GM21786 (cell line): ENCODE data around the gene VKORC1.

Source experiments
- ATAC-seq: cut with Tn5 transposase; IDR thresholded peaks from one replicate; pipeline ENCODE4 v1.9.1; 2021; ENCODE audit not compliant: unreplicated experiment

Gene VKORC1

DNA sequence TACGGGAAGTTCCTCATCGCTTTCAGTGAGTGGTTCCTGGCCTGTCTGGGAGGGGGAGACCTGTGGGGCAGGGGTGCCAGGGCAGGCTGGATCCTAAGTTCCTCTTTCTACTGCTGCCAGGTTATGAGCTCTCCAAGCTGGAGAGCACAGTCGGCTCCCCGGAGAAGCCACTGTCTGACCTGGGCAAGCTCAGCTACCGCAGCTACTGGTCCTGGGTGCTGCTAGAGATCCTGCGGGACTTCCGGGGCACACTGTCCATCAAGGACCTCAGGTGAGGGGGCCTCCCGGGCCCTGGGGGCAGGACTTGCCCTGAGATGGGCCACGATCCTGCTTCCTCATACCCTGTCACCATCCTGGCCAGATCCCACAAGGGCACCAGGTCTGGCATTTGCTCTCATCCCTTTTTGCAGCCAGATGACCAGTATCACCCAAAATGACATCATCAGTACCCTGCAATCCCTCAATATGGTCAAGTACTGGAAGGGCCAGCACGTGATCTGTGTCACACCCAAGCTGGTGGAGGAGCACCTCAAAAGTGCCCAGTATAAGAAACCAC, 35.8 kb upstream of the VKORC1 start:
- no peak for ATAC-seq

DNA sequence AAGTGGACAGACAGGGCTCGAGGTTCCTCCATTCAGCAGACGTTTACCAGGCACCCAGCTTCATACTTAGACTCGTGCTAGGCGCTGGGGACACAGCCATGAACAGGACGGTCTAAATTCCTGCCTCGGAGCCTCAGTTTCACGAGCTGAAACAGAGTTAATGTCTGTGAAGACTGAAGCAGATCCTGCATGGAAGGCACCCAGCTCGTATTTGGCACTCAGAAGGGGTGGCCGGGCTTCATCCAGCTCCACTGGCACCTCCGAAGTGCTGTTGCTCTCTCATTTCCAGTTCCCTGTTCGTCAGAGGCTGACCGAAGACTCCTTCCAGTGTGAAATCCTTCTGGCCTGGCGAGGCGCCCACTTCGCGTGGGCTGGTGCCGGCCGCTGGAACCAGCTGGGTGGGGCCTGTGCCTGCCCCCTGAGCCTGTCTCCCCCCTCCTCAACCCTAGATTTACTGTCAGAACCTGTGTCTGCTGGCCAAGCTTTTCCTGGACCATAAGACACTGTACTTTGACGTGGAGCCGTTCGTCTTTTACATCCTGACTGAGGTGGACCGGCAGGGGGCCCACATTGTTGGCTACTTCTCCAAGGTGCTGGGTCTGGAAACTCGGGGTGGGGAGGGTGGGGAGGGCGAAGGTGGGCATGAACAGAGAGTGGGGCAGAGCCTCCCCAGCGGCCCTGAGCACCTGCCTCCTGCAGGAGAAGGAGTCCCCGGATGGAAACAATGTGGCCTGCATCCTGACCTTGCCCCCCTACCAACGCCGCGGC, 35.2 kb upstream of the VKORC1 start:
- no peak for ATAC-seq

DNA sequence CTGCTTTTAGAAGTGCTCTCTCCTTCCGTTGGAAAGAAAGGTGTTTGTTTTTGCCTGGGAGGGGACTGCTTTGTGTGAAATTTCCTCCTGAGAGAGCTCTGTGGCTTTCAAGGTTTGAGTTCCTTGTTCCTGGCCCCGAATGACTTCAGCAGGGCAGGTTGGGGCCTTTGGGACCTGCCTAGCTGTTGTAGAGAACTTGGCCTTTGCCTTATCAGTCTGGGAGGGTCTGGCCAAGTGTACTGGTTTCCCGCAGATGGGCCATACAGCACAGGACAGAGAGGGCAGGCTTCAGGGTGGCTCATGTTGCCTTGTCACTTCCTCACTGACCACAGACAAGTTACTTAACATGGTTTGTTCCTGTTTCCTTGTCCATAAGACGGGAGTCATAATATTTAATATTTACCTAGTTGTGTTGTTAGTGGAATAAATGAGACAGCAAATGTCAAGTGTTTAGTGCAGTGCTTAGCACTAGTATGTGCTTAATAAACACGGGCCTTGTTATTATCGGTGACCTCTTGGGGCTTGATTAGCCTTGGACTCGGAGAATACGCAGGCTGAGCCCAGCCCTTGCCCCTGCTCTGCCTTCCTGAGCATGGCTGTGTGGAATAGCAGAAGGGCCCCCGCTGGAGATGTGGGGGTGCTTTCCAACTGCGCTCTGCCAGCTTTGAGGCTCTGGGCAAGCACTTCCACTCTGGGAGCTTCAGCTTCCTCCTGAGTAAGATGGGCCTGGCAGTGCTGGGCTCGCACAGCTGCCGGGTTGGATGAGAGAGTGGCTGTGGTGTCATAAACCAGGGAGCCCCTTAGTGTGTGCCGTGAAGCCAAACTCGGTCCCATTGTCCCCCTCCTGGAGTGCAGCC, 34.3 kb upstream of the VKORC1 start:
- ATAC-seq, result no peak

DNA sequence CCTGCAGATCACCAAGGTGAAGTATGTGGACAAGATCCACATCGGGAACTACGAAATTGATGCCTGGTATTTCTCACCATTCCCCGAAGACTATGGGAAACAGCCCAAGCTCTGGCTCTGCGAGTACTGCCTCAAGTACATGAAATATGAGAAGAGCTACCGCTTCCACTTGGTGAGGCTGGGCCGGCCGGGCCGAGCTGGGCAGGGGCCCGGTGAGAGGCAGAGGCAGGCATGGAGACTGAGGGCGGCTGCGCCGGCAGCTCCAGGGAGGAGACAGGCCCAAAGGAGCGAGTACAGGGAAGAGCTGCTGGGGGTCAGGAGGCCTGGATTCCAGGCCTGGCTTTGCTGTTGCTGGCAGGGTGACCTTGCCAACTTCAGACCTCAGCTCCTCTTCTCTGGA, 32.6 kb upstream of the VKORC1 start:
- no peak for ATAC-seq

DNA sequence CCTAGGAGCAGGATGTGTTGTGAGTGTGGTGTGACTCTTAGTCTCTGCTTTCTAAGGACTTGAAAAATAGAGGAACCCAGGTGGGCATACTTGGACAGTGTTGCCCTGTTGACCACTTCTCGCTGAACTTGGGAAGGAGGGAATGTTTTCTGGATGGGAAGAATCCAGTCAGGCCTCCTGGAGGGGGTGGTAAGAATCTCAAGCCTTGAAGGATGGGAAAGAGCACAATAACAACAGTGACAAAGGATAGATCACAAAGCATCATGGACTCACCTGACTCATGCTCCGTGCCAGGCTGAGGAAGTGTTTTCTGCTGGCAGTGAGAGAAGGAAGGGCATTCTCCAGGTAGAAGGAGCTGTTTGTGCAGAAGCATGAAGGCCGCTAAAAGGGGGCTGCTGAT, 31.2 kb upstream of the VKORC1 start:
- ATAC-seq, result no peak

DNA sequence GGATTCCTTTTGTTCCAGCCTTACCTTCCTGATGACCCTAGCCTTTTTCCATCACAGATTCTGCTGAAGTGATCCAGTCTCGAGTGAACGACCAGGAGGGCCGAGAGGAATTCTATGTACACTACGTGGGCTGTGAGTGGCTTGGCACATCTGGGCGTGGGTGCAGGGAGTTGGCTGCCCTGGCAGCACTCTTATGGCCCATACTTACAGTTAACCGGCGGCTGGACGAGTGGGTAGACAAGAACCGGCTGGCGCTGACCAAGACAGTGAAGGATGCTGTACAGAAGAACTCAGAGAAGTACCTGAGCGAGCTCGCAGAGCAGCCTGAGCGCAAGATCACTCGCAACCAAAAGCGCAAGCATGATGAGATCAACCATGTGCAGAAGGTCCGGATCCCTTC, 25.5 kb upstream of the VKORC1 start:
- ATAC-seq, result no peak

DNA sequence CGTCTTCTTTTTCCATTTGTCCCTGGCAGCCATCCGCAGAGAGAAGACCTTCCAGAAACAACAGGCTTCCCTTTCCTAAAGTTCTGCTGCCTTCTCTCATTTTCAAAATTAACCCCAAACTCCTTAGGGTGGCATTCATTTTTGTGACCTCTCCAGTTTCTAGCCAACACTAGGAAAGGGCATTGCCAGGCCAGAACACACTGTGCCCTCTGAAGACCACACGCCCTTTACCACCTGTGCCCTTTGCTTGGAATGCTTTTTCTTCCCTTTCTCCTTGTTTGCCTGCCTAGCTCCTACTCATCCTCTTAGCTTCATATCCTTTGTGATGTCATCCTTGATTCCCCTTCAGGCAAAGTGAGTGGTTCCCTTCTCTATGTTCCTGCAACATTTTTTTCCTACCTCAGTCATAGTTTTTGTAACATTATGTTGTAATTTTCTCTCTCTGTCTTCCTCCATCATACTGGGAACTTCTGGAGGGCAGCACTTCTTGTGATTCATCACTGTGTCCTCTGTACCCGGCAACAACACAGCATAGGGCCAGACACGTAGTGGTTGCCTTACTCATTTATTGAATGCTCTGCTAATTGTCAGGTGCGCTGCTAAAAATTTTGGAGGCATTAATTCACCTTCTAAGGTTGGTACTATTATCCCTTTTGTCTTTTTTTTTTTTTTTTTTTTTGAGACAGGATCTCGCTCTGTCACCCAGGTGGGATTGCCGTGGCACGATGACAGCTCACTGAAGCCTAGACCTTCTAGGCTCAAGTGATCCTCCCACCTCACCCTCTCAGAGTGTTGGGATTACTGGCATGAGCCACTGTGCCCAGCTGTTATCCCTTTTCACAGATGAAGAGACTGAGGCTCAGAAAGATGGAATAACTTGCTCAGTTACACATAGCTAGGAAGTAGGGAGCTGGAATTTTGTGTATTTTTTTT, 23.9 kb upstream of the VKORC1 start:
- ATAC-seq, result no peak

DNA sequence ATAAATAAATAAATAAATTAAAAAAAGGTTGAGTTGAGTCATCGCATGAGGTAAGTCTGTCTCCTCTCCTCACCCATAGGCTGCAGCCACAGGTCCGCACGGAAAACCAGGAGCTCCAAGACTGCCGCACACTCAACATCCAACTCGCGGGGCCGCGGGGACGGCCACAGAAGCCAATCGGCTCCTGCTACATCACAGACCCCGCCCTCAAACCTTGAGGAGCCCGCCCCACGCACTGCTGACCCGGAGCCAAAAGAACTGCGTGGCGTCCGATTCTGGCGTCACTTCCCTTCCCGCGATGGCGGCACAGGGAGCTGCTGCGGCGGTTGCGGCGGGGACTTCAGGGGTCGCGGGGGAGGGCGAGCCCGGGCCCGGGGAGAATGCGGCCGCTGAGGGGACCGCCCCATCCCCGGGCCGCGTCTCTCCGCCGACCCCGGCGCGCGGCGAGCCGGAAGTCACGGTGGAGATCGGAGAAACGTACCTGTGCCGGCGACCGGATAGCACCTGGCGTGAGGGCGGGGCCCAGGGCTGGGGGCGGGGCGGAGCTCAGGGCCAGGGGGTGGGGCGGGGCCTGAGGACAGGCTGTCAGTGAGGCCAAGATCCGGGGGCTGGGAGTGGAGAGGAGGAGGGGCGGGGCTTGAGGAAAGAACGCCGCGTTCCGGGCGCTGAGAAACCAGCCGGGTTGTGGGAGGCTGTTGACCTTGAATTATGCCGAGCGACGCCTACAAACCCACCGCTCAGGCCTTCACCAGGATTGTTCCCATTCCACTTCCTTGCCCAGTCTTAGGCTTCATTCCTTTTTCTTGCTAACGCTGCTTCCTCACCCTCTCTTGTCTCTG, 23.0 kb upstream of the VKORC1 start, which contains the start of gene KAT8:
TSS of gene KAT8 (plus strand) at position 281 of the 839 bp plus-strand sequence. CDS start at position 299, 18 bp downstream.
- peak; percentile 83 for ATAC-seq

DNA sequence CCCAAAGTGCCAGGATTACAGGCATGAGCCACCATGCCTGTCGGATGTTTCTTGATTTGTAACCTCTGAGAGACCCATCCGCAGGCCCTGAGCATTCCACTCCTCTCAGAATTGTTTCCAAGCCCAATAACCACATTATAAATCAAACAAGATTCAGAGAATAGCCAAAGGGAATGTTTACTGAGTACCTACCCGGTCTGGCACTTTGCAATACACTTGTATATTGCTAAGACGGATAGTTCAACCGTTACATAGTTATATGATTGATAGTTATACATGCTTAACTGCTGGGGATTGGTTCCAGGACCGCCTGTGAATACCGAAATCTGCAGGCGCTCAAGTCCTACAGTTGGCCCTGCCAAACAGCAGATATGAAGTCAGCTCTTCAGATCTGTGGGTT, 19.9 kb upstream of the VKORC1 start:
- no peak for ATAC-seq

DNA sequence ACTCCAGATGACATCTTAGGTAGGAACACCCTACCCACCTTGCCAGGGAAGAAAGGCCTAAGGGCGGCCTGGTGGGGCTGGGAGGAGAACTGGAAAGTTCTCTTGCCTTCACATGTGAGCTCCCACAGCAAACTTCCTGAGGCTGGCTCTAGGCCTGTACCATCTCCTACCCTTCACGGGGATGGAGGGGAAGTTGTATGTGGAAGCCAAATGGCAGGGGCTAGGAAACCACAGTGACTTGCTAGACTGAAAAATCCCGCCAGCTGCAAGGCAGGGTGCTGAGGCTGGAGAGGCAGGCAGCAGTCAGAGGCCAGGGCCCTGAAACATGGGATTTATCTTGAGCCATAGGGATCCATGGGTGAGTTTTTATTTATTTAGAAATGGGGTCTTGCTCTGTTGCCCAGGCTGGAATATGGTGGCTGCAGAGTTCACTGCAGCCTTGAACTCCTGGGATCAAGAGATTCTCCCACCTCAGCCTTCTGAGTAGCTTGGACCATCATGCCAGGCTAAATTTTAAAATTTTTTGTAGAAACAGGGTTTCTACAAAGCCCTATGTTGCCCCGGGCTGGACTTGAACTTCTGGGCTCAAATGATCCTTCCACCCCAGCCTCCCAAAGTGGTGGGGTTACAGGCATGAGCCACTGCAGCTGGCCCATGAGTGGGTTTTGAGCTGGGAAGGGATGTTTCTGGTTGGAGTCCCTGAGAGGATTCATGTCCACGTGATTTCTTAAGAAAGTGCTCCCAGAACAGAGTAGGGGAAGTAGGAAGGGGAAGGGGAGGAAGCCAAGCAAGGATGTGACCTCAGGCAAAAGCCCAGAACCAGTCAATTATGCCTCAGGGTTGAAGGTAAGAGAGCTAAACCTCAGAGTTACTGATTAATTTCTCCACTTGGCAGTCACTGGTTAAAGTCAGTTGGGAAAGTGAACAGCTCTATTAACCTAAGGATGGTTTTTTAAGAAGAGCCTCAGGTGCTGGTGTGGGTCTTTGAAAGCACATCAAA, 18.8 kb upstream of the VKORC1 start:
- ATAC-seq, result peak; percentile 31

DNA sequence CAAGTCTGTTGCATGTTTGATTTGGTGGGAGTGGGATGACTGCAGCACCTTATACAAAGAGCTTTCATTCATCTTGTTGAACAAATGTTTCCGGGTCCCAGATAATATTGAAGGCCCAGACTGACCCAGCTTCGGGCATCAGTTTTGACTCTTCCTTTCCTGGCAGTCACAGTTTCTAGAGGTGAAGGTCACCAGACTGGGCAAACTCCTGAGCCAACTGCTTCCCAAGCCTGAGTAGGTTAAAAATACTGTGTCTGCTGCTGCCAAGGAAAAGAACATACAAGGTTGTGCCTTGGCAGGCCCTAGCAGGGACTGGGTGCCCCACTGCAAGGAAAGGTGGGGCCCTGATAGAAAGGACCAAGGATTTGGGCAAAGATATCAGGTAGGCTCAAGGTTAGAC, 18.1 kb upstream of the VKORC1 start:
- no peak for ATAC-seq

DNA sequence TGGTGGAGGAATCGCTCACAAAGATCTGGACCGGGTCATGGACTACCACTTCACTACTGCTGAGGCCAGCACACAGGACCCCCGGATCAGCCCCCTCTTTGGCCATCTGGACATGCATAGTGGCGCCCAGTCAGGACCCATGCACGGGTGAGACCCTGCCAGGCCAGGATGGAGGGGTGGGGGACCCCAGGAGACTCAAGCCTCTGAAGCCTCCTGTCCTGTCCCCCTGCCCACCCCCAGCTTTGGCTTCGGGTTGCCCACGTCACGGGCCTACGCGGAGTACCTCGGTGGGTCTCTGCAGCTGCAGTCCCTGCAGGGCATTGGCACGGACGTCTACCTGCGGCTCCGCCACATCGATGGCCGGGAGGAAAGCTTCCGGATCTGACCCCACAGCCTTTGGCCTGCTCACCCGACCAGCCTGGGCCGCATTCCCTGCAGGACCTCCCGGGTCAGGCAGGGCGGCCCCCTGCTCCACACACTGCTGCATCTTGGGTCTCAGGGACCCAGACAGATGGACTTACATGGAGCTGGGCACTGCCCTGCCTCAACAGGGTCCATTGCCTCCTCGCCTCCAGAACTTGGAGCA, 17.4 kb upstream of the VKORC1 start:
- no peak for ATAC-seq

DNA sequence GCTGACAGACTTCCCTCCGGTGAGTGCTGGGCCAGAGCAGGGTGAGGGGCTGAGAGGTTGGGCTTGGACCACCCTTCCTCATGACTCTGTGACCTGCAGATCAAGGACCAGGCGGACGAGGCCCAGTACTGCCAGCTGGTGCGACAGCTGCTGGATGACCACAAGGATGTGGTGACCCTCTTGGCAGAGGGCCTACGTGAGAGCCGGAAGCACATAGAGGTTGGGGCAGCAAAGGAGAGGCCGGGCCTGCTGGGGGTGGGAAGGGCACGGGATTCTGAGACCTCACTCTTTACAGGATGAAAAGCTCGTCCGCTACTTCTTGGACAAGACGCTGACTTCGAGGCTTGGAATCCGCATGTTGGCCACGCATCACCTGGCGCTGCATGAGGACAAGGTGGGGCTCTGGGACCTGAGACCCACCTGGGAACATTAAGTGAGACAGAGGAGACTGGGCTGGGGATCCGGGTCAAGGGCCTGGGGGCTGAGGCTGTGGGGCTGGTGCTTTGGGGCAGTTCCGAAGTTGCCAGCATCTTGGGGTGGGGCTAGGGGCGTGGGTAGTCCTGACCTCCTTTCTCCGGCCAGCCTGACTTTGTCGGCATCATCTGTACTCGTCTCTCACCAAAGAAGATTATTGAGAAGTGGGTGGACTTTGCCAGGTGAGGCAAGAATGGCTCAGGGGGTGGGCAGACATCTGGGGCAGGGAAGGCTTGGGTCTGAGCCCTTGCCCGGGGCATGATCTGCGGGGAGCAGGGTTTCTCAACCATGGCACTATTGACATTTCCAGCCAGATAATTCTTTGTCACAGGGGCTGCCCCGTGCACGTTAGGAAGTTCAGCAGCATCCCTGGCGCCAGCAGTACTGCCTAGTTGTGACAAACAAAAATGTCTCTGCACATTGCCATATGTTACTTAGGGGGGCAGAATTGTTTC, 15.8 kb upstream of the VKORC1 start:
- no peak for ATAC-seq

DNA sequence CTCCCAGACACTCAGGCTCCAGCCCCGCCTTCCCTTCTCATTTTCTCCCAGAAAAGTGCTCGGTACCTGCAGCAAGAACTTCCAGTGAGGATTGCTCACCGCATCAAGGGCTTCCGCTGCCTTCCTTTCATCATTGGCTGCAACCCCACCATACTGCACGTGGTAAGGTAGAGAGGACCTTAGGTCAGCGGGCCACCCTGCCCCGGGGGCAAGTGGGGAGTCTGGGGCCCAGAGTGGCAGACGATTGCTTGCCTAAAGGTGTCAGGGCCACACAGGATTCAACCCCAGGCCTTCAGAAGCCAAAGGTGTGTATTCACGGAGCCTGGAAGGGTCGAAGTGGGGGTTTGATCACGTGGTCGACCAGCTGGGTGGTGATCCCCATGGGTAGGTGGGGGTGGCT, 15.0 kb upstream of the VKORC1 start:
- ATAC-seq, result no peak

DNA sequence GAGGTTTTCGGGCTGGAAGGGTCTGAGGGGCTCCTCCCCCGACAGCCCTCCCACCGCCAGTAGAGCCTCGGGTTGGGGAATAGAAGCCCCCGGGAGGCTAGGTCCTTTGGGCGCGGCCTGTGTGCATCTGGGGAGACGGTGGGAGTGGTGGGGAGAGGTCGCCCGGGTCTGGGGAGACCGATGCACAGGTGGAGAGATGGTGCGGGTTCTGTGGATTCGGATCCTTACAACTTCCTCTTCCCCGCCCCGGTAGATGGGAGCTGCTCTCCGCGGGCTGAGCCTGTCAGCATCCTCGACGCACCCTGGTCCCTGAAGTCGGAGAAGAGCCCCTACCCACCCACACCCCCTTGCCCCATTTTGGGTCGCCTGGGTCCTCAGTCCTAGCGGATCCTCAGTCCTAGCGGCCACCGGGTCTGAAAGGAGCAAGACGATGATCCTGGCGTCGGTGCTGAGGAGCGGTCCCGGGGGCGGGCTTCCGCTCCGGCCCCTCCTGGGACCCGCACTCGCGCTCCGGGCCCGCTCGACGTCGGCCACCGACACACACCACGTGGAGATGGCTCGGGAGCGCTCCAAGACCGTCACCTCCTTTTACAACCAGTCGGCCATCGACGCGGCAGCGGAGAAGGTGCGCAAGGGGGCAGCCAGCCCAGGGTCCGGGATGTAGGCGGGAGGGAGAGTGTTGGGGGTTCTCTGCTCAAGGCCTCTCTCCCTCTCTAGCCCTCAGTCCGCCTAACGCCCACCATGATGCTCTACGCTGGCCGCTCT, 14.4 kb upstream of the VKORC1 start:
- ATAC-seq, result no peak

DNA sequence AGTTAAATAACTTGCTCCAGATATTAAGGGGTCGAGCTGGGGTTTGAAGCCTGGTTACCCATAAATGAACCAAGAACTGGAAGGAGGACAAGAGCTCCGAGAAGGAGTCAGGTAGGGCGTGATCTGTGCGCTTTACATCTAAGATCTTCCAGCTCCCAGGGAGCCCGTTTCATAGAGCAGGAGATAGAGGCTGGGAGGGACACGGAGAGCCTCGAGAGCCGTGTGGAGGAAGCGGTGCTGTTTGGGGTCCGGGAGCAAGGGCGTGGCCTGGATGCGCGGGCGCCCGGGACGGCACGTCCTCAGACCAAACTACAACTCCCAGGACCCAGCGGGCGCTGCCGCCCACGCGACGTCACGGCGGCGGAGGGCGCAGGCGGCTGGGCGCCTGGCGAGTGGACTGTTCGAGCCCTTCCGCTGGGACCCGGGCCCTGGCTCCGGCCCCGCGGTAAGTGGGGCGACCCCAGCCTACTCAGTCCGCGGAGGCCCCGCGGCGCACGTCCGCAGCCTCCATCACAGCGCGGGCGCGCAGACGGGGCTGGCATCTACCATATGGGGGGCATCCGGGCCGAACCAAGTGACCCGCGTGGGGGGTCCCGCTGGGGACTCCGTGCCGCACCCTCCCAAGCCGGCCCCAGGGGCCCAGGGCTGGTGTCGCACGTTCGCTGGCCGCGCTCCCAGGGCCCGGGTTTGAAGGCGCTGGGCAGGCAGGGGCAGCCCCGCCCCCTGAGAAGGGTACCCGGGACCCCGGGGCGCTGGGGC, 13.6 kb upstream of the VKORC1 start, which contains the start of gene BCKDK:
TSS of gene BCKDK (plus strand) at position 352 of the 759 bp plus-strand sequence. CDS start 838 bp downstream, outside the sequence.
- ATAC-seq, result peak; percentile 78
